Inflammatory macrophage treated with lipopolysaccharide for 4 hours (primary cell): ENCODE results near the gene MUC20.
A peak's percentile ranks its signal among the peaks of the same experiment; 100 is the strongest.
"Not testable (repeated sequence)": the region's sequence is repeated elsewhere in the genome, so short reads cannot be mapped to it uniquely, and the experiment has no call there.

Experiments
- DNase-seq: peaks from one replicate; pipeline ENCODE4 v3.0.0-alpha.2; 2020

Gene MUC20

GRCh38 chr3:195711091-195711812 lies 9.5 kb upstream of the MUC20 start:
- not testable (repeated sequence) for DNase-seq

GRCh38 chr3:195711813-195712534 lies 8.8 kb upstream of the MUC20 start:
- no peak for DNase-seq

- DNase-seq: not testable (repeated sequence)
Measured at GRCh38 chr3:195712535-195712910, 8.3 kb upstream of the MUC20 start.

- DNase-seq: not testable (repeated sequence)
Measured at GRCh38 chr3:195713150-195713549, 7.6 kb upstream of the MUC20 start.

- DNase-seq: no peak
Measured at GRCh38 chr3:195714380-195715011, 6.3 kb upstream of the MUC20 start.

- no peak for DNase-seq
Measured at GRCh38 chr3:195715134-195715533, 5.6 kb upstream of the MUC20 start.

GRCh38 chr3:195715583-195716266 lies 5.1 kb upstream of the MUC20 start:
- DNase-seq: peak; percentile 89

GRCh38 chr3:195717416-195717815 lies 3.4 kb upstream of the MUC20 start:
- DNase-seq: no peak

- no peak for DNase-seq
Measured at GRCh38 chr3:195717852-195718476, 2.8 kb upstream of the MUC20 start.

GRCh38 chr3:195718477-195718984 lies 2.2 kb upstream of the MUC20 start:
- DNase-seq: no peak

- not testable (repeated sequence) for DNase-seq
Measured at GRCh38 chr3:195719514-195720254, 1.1 kb upstream of the MUC20 start.

- not testable (repeated sequence) for DNase-seq
Measured at GRCh38 chr3:195722139-195722995, 1.6 kb downstream of the MUC20 start.

- not testable (repeated sequence) for DNase-seq
Measured at GRCh38 chr3:195722996-195723345, 2.2 kb downstream of the MUC20 start.

GRCh38 chr3:195724363-195724762 lies 3.6 kb downstream of the MUC20 start:
- DNase-seq: not testable (repeated sequence)

- not testable (repeated sequence) for DNase-seq
Measured at GRCh38 chr3:195725916-195726740, 5.3 kb downstream of the MUC20 start.

GRCh38 chr3:195727606-195728195 lies 6.9 kb downstream of the MUC20 start:
- DNase-seq: no peak

GRCh38 chr3:195728789-195729188 lies 8.0 kb downstream of the MUC20 start:
- not testable (repeated sequence) for DNase-seq

- no peak for DNase-seq
Measured at GRCh38 chr3:195729476-195730251, 8.9 kb downstream of the MUC20 start.
